Measurements from ENCODE around the gene IKZF5. TPM values are rescaled to one million over a fixed set of nuclear protein-coding genes. Genes with fewer than 3 reads are reported as not detected.

IKZF5 gene
- total and polyA plus RNA-seq, 2 experiments from 2014 or later = 6.9 to 10.5 TPM

- Histone ChIP-seq H3K4me3 (no peak overlapping the region), H3F3A (replicated peaks; ENCODE audit: low read depth) (no peaks in the 10 kb centered on the region), H4K20me1 (replicated peaks; ENCODE audit: insufficient read depth) (no peaks in the 10 kb centered on the region; the same call in 1 of the 2 replicates), H3K4me1 (ENCODE audit: insufficient read depth) (no peaks in the 10 kb centered on the region), H3K4me2 (no peak overlapping the region), H3K27me3 (ENCODE audit: insufficient read depth) (no peaks in the 10 kb centered on the region), H3K36me3 (ENCODE audit: insufficient read depth) (no peaks in the 10 kb centered on the region), H3K27ac (ENCODE audit: low read depth) (no peak overlapping the region), H2AFZ (no peak overlapping the region), H3K9me2 (ENCODE audit: insufficient read depth) (no peaks in the 10 kb centered on the region), H3K79me2 (replicated peaks; ENCODE audit: insufficient read depth) (no peaks in the 10 kb centered on the region)
- DNase-seq (ENCODE audit: low spot score) (no peak), ATAC-seq (no peak)
- no peak for TF ChIP-seq EZH2 (IDR thresholded peaks at IDR 0.05; ENCODE audit: low read depth, unreplicated experiment)
- TF ChIP-seq POLR2AphosphoS5 (IDR thresholded peaks at IDR 0.05; ENCODE audit: low read depth) = no peak
- TF ChIP-seq, protein P1, sequence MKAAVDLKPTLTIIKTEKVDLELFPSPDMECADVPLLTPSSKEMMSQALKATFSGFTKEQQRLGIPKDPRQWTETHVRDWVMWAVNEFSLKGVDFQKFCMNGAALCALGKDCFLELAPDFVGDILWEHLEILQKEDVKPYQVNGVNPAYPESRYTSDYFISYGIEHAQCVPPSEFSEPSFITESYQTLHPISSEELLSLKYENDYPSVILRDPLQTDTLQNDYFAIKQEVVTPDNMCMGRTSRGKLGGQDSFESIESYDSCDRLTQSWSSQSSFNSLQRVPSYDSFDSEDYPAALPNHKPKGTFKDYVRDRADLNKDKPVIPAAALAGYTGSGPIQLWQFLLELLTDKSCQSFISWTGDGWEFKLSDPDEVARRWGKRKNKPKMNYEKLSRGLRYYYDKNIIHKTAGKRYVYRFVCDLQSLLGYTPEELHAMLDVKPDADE (IDR thresholded peaks at IDR 0.05) = no peak
- TF ChIP-seq EZH2phosphoT487 (IDR thresholded peaks at IDR 0.05; ENCODE audit: unreplicated experiment) = no peak
- no peak for TF ChIP-seq ZNF114 (CRISPR knock-in tag; IDR thresholded peaks at IDR 0.05)
- Mint-ChIP-seq H3K9me3 (no peaks in the 10 kb centered on the region), H3K27me3 (ENCODE audit: insufficient read depth, low read depth, poor library complexity) (peaks cover 2% of the 10 kb centered on the region), H3K27ac (no peak overlapping the region), H3K4me3 (no peak overlapping the region), H3K36me3 (ENCODE audit: low read depth) (peaks cover 7% of the 10 kb centered on the region), H3K4me1 (no peaks in the 10 kb centered on the region)
Observed at GRCh38 chr10:122988501-122988900, 20.1 kb downstream of the IKZF5 start.

GRCh38 chr10:122986335-122986734, 22.3 kb downstream of the IKZF5 start:
- no peak for ATAC-seq
- peaks cover 2% of the 10 kb centered on the region; the same call in 2 of the 3 replicates for H3K4me1 Mint-ChIP-seq
- Histone ChIP-seq H3K36me3 (ENCODE audit: insufficient read depth) (no peaks in the 10 kb centered on the region), H3K79me2 (replicated peaks; ENCODE audit: insufficient read depth) (no peaks in the 10 kb centered on the region), H3K4me3 (no peak overlapping the region), H3F3A (replicated peaks; ENCODE audit: low read depth) (no peaks in the 10 kb centered on the region), H4K20me1 (replicated peaks; ENCODE audit: insufficient read depth) (no peaks in the 10 kb centered on the region; the same call in 1 of the 2 replicates), H3K27ac (ENCODE audit: low read depth) (no peak overlapping the region), H3K4me2 (no peak overlapping the region), H2AFZ (no peak overlapping the region), H3K9me2 (ENCODE audit: insufficient read depth) (no peaks in the 10 kb centered on the region), H3K27me3 (ENCODE audit: insufficient read depth) (no peaks in the 10 kb centered on the region), H3K4me1 (ENCODE audit: insufficient read depth) (no peaks in the 10 kb centered on the region)
- peaks cover 7% of the 10 kb centered on the region for H3K36me3 Mint-ChIP-seq (ENCODE audit: low read depth)
- no peak overlapping the region for H3K4me3 Mint-ChIP-seq
- H3K27me3 Mint-ChIP-seq (ENCODE audit: insufficient read depth, low read depth, poor library complexity) = peaks cover 2% of the 10 kb centered on the region
- H3K27ac Mint-ChIP-seq = no peak overlapping the region
- DNase-seq (ENCODE audit: low spot score) = no peak
- no peaks in the 10 kb centered on the region for H3K9me3 Mint-ChIP-seq
- TF ChIP-seq ZNF114 (CRISPR knock-in tag; IDR thresholded peaks at IDR 0.05) (no peak), EZH2phosphoT487 (IDR thresholded peaks at IDR 0.05; ENCODE audit: unreplicated experiment) (no peak), CREB1 (CRISPR knock-in tag; IDR thresholded peaks at IDR 0.05; ENCODE audit: low read depth) (no peak), ZNF462 (CRISPR knock-in tag; IDR thresholded peaks at IDR 0.05) (no peak)
- TF ChIP-seq, protein P1 (IDR thresholded peaks at IDR 0.05) = no peak
- TF ChIP-seq, protein P2, sequence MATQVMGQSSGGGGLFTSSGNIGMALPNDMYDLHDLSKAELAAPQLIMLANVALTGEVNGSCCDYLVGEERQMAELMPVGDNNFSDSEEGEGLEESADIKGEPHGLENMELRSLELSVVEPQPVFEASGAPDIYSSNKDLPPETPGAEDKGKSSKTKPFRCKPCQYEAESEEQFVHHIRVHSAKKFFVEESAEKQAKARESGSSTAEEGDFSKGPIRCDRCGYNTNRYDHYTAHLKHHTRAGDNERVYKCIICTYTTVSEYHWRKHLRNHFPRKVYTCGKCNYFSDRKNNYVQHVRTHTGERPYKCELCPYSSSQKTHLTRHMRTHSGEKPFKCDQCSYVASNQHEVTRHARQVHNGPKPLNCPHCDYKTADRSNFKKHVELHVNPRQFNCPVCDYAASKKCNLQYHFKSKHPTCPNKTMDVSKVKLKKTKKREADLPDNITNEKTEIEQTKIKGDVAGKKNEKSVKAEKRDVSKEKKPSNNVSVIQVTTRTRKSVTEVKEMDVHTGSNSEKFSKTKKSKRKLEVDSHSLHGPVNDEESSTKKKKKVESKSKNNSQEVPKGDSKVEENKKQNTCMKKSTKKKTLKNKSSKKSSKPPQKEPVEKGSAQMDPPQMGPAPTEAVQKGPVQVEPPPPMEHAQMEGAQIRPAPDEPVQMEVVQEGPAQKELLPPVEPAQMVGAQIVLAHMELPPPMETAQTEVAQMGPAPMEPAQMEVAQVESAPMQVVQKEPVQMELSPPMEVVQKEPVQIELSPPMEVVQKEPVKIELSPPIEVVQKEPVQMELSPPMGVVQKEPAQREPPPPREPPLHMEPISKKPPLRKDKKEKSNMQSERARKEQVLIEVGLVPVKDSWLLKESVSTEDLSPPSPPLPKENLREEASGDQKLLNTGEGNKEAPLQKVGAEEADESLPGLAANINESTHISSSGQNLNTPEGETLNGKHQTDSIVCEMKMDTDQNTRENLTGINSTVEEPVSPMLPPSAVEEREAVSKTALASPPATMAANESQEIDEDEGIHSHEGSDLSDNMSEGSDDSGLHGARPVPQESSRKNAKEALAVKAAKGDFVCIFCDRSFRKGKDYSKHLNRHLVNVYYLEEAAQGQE (IDR thresholded peaks at IDR 0.05; ENCODE audit: unreplicated experiment) = no peak

Measured in GM23338 (cell line).